Measurements from ENCODE around the gene CTDP1.
A peak's percentile ranks its signal among the peaks of the same experiment; 100 is the strongest.

Gene CTDP1

GRCh38 chr18:79679552-79680099 is at the start of gene CTDP1:
Gene CTDP1 (plus strand): TSS chr18:79679803. CDS start chr18:79679948, 145 bp downstream.
- peak; percentile 89 for DNase-seq (ENCODE audit: low spot score)

- no peak for DNase-seq (ENCODE audit: low spot score)
Observed at GRCh38 chr18:79630281-79631095, 49.1 kb upstream of the CTDP1 start.

- DNase-seq (ENCODE audit: low spot score): no peak
Observed at GRCh38 chr18:79631096-79631507, 48.5 kb upstream of the CTDP1 start.

- no peak for DNase-seq (ENCODE audit: low spot score)
Observed at GRCh38 chr18:79631761-79632446, 47.7 kb upstream of the CTDP1 start.

GRCh38 chr18:79632765-79633164 is 46.8 kb upstream of the CTDP1 start:
- no peak for DNase-seq (ENCODE audit: low spot score)

- DNase-seq (ENCODE audit: low spot score): no peak
Observed at GRCh38 chr18:79634186-79634585, 45.4 kb upstream of the CTDP1 start.

- no peak for DNase-seq (ENCODE audit: low spot score)
Observed at GRCh38 chr18:79634593-79635426, 44.8 kb upstream of the CTDP1 start.

GRCh38 chr18:79635427-79635726 is 44.2 kb upstream of the CTDP1 start:
- no peak for DNase-seq (ENCODE audit: low spot score)

- DNase-seq (ENCODE audit: low spot score): no peak
Observed at GRCh38 chr18:79637181-79637920, 42.3 kb upstream of the CTDP1 start.

- no peak for DNase-seq (ENCODE audit: low spot score)
Observed at GRCh38 chr18:79637921-79638909, 41.4 kb upstream of the CTDP1 start.

GRCh38 chr18:79639072-79639829 is 40.4 kb upstream of the CTDP1 start:
- no peak for DNase-seq (ENCODE audit: low spot score)

GRCh38 chr18:79640064-79640672 is 39.4 kb upstream of the CTDP1 start:
- DNase-seq (ENCODE audit: low spot score): no peak

GRCh38 chr18:79640875-79641274 is 38.7 kb upstream of the CTDP1 start:
- no peak for DNase-seq (ENCODE audit: low spot score)

GRCh38 chr18:79641722-79642497 is 37.7 kb upstream of the CTDP1 start:
- DNase-seq (ENCODE audit: low spot score): no peak

- DNase-seq (ENCODE audit: low spot score): no peak
Observed at GRCh38 chr18:79642626-79643025, 37.0 kb upstream of the CTDP1 start.

- no peak for DNase-seq (ENCODE audit: low spot score)
Observed at GRCh38 chr18:79643054-79643984, 36.3 kb upstream of the CTDP1 start.

- DNase-seq (ENCODE audit: low spot score): peak; percentile 56
Observed at GRCh38 chr18:79644006-79644665, 35.5 kb upstream of the CTDP1 start.

Measured in LoVo (cell line).